H9 (cell line): ENCODE results near the gene ERC1. TPM values are rescaled to one million over a fixed set of nuclear protein-coding genes. Genes with fewer than 3 reads are reported as not detected.

Source experiments
- DNase-seq: peaks from one replicate; pipeline ENCODE4 v3.0.0-alpha.2; 2017
- H2AFZ ChIP-seq: one replicate; pipeline ENCODE4 v1.6.1; 2013; ENCODE audit warnings: mild to moderate bottlenecking, low read length, control low read depth, moderate library complexity
- H2AK5ac ChIP-seq: 2 replicates; pipeline ENCODE4 v1.6.1; 2013; ENCODE audit warnings: low read length, control low read depth, mixed read lengths; ENCODE audit not compliant: insufficient read length
- H2BK120ac ChIP-seq: one replicate; pipeline ENCODE4 v1.6.1; 2013; ENCODE audit warnings: low read depth, mild to moderate bottlenecking, low read length, control low read depth, inconsistent platforms; ENCODE audit not compliant: poor library complexity, severe bottlenecking
- H2BK12ac ChIP-seq: 2 replicates; pipeline ENCODE4 v1.6.1; 2013; ENCODE audit warnings: low read length, control low read depth, mixed read lengths, low read depth; ENCODE audit not compliant: insufficient read length
- H2BK15ac ChIP-seq: 2 replicates; pipeline ENCODE4 v1.6.1; 2013; ENCODE audit warnings: low read depth, low read length, control low read depth
- H2BK20ac ChIP-seq: one replicate; pipeline ENCODE4 v1.6.1; 2013; ENCODE audit warnings: low read depth, mild to moderate bottlenecking, low read length, control low read depth, inconsistent platforms; ENCODE audit not compliant: poor library complexity, severe bottlenecking
- H2BK5ac ChIP-seq: 2 replicates; pipeline ENCODE4 v1.6.1; 2013; ENCODE audit warnings: low read length, control low read depth, mixed read lengths; ENCODE audit not compliant: insufficient read length
- H3K14ac ChIP-seq: 2 replicates; pipeline ENCODE4 v1.6.1; 2013; ENCODE audit warnings: low read length, control low read depth; ENCODE audit not compliant: insufficient read depth
- H3K18ac ChIP-seq: 2 replicates; pipeline ENCODE4 v1.6.1; 2013; ENCODE audit warnings: low read depth, mild to moderate bottlenecking, mixed read lengths, low read length, control low read depth; ENCODE audit not compliant: insufficient read length
- H3K23ac ChIP-seq: 2 replicates; pipeline ENCODE4 v1.6.1; 2013; ENCODE audit warnings: low read length, control low read depth, mixed read lengths, low read depth; ENCODE audit not compliant: insufficient read length
- H3K23me2 ChIP-seq: 2 replicates; pipeline ENCODE4 v1.6.1; 2013; ENCODE audit warnings: low read depth, mild to moderate bottlenecking, mixed read lengths, low read length, control low read depth; ENCODE audit not compliant: insufficient read length, poor library complexity, severe bottlenecking
- H3K27ac ChIP-seq: 2 replicates; pipeline ENCODE4 v1.5.1; 2013; ENCODE audit warnings: low read length, control low read depth, mixed read lengths, low read depth; ENCODE audit not compliant: insufficient read length
- H3K27me3 ChIP-seq: 2 replicates; pipeline ENCODE4 v1.6.1; 2013; ENCODE audit warnings: low read length, control low read depth, inconsistent platforms; ENCODE audit not compliant: insufficient read depth
- H3K4ac ChIP-seq: 2 replicates; pipeline ENCODE4 v1.6.1; 2013; ENCODE audit warnings: low read depth, mild to moderate bottlenecking, control low read depth, inconsistent platforms, low read length, moderate library complexity
- H3K4me1 ChIP-seq: 2 replicates; pipeline ENCODE4 v1.6.1; 2013; ENCODE audit warnings: low read length, control low read depth, inconsistent platforms; ENCODE audit not compliant: insufficient read depth
- H3K4me2 ChIP-seq: 2 replicates; pipeline ENCODE4 v1.6.1; 2013; ENCODE audit warnings: low read length, control low read depth, mixed read lengths; ENCODE audit not compliant: insufficient read length, insufficient read depth
- H3K56ac ChIP-seq: 2 replicates; pipeline ENCODE4 v1.6.1; 2013; ENCODE audit warnings: low read depth, mild to moderate bottlenecking, mixed read lengths, low read length, control low read depth; ENCODE audit not compliant: insufficient read length
- H3K79me1 ChIP-seq: 2 replicates; pipeline ENCODE4 v1.6.1; 2013; ENCODE audit warnings: low read depth, mild to moderate bottlenecking, moderate library complexity, low read length, control low read depth, inconsistent platforms; ENCODE audit not compliant: insufficient read depth, poor library complexity, severe bottlenecking
- H3K79me2 ChIP-seq: 2 replicates; pipeline ENCODE4 v1.6.1; 2013; ENCODE audit warnings: low read length, control low read depth, inconsistent platforms; ENCODE audit not compliant: insufficient read depth
- H3K9ac ChIP-seq: 2 replicates; pipeline ENCODE4 v1.6.1; 2013; ENCODE audit warnings: low read length, control low read depth, mixed read lengths; ENCODE audit not compliant: insufficient read length; ENCODE audit errors: extremely low read depth
- H3K9me3 ChIP-seq: one replicate; pipeline ENCODE4 v1.6.1; 2013; ENCODE audit warnings: low read depth, low read length, inconsistent platforms; ENCODE audit not compliant: control insufficient read depth
- H3T11ph ChIP-seq: one replicate; pipeline ENCODE4 v1.6.1; 2013; ENCODE audit warnings: mild to moderate bottlenecking, low read length, control low read depth, inconsistent platforms
- H4K20me1 ChIP-seq: one replicate; pipeline ENCODE4 v1.6.1; 2013; ENCODE audit not compliant: control insufficient read depth, insufficient read length, insufficient read depth
- H4K5ac ChIP-seq: 2 replicates; pipeline ENCODE4 v1.6.1; 2013; ENCODE audit warnings: low read depth, mild to moderate bottlenecking, mixed read lengths, low read length, control low read depth; ENCODE audit not compliant: insufficient read length
- H4K8ac ChIP-seq: replicated peaks from 2 replicates; pipeline ENCODE4 v1.6.1; 2013; ENCODE audit warnings: low read length, control low read depth, mixed read lengths, low read depth; ENCODE audit not compliant: insufficient read length
- H4K91ac ChIP-seq: 2 replicates; pipeline ENCODE4 v1.6.1; 2013; ENCODE audit warnings: low read depth, mild to moderate bottlenecking, moderate library complexity, mixed read lengths, low read length, control low read depth; ENCODE audit not compliant: insufficient read length
- H3K27ac Mint-ChIP-seq, 3 experiments: 2 replicates in 2 of 3; 3 replicates in 1 of 3; pipeline ENCODE4 v1.8.0; 2020 to 2021; ENCODE audit warnings: mixed read lengths in 3 of 3, mild to moderate bottlenecking in 1 of 3, moderate library complexity in 1 of 3
- H3K27me3 Mint-ChIP-seq: 2 replicates; pipeline ENCODE4 v1.8.0; 2021; ENCODE audit warnings: low read depth, mild to moderate bottlenecking, moderate library complexity, mixed read lengths
- H3K36me3 Mint-ChIP-seq, 3 experiments: 2 replicates in 2 of 3; 3 replicates in 1 of 3; pipeline ENCODE4 v1.8.0; 2020 to 2021; ENCODE audit warnings: low read depth in 3 of 3, mixed read lengths in 3 of 3; ENCODE audit not compliant: insufficient read depth in 1 of 3
- H3K4me1 Mint-ChIP-seq, 2 experiments: 2 replicates each; pipeline ENCODE4 v1.8.0; 2020; ENCODE audit warnings: mixed read lengths in 2 of 2
- H3K4me3 Mint-ChIP-seq, 2 experiments: 2 replicates in 1 of 2; 3 replicates in 1 of 2; pipeline ENCODE4 v1.8.0; 2020 to 2021; ENCODE audit warnings: mild to moderate bottlenecking in 2 of 2, mixed read lengths in 2 of 2, moderate library complexity in 1 of 2
- H3K9me3 Mint-ChIP-seq, 2 experiments: 2 replicates in 1 of 2; 3 replicates in 1 of 2; pipeline ENCODE4 v1.8.0; 2020; ENCODE audit warnings: mild to moderate bottlenecking in 2 of 2, mixed read lengths in 2 of 2, moderate library complexity in 1 of 2
- WGBS: extraction: QIAGEN DNeasy Blood & Tissue Kit; methylation state at CpG from one replicate; pipeline ENCODE4 v1.1.7; 2013; ENCODE audit warnings: missing lambda C conversion rate, low lambda C conversion rate, mixed read lengths; ENCODE audit not compliant: insufficient read length; ENCODE audit errors: extremely low coverage; 5-methylcytosine and 5-hydroxymethylcytosine counted together
- total RNA-seq: library from RNA; stranded (reverse); gene quantifications from 2 replicates; pipeline ENCODE4 v1.2.1, GENCODE V29; 2021
- TF ChIP-seq, protein P1 (sequence below): fragments of 200-600 bp; sonication (generic); conservative IDR thresholded peaks from 3 replicates; pipeline ENCODE4 v1.8.0; 2021; ENCODE audit warnings: antibody characterized with exemption, mild to moderate bottlenecking

Gene ERC1
- total RNA-seq, 1 experiment from 2014 or later, result 51.2 TPM

DNA sequence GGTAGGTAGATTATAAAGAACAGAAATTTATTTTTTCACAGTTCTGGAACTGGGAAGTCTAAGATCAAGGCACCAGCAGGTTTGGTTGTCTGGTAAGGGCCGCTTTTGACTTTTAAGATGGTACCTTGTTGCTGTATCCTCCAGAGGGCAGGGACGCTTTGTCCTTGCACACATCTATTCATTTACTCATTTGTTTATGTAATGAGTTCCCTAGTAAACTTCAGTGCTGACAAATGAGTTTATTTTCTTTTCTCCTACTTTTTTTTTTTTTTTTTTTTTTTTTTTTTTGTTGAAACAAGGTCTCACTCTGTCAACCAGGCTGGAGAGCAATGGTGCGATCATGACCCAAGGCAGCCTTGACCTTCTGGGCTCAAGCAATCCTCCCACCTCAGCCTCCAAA, 407.6 kb downstream of the ERC1 start:
- Histone ChIP-seq H2AK5ac (no peak overlapping the region), H3K27ac (no peak overlapping the region), H3K56ac (no peak overlapping the region), H3K4ac (no peak overlapping the region), H2BK5ac (no peak overlapping the region), H3K4me1 (no peaks in the 10 kb centered on the region), H2BK120ac (no peak overlapping the region), H3K23ac (no peak overlapping the region), H4K91ac (no peak overlapping the region), H3T11ph (no peak overlapping the region), H3K18ac (no peak overlapping the region), H3K23me2 (no peaks in the 10 kb centered on the region), H2BK12ac (no peak overlapping the region), H4K8ac (no peak overlapping the region), H4K5ac (no peak overlapping the region), H3K79me2 (no peaks in the 10 kb centered on the region), H3K79me1 (no peaks in the 10 kb centered on the region), H2BK15ac (no peak overlapping the region), H3K4me2 (no peak overlapping the region), H2BK20ac (no peak overlapping the region), H3K9me3 (no peaks in the 10 kb centered on the region), H3K14ac (no peak overlapping the region), H2AFZ (no peak overlapping the region), H3K9ac (no peak overlapping the region), H4K20me1 (no peaks in the 10 kb centered on the region), H3K27me3 (no peaks in the 10 kb centered on the region)
- WGBS, result no CpG with 5 or more reads among the region's 3 CpGs
- Mint-ChIP-seq H3K27me3 (no peaks in the 10 kb centered on the region; the same call in 1 of the 2 replicates), H3K9me3 (peaks cover 24 to 28% of the 10 kb centered on the region in 2 experiments), H3K4me3 (no peak overlapping the region), H3K36me3 (peaks cover 18 to 26% (median 21%) of the 10 kb centered on the region in 3 experiments), H3K27ac (no peak overlapping the region), H3K4me1 (no peaks in the 10 kb centered on the region)
- TF ChIP-seq, protein P1, sequence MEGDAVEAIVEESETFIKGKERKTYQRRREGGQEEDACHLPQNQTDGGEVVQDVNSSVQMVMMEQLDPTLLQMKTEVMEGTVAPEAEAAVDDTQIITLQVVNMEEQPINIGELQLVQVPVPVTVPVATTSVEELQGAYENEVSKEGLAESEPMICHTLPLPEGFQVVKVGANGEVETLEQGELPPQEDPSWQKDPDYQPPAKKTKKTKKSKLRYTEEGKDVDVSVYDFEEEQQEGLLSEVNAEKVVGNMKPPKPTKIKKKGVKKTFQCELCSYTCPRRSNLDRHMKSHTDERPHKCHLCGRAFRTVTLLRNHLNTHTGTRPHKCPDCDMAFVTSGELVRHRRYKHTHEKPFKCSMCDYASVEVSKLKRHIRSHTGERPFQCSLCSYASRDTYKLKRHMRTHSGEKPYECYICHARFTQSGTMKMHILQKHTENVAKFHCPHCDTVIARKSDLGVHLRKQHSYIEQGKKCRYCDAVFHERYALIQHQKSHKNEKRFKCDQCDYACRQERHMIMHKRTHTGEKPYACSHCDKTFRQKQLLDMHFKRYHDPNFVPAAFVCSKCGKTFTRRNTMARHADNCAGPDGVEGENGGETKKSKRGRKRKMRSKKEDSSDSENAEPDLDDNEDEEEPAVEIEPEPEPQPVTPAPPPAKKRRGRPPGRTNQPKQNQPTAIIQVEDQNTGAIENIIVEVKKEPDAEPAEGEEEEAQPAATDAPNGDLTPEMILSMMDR, result no peak
- DNase-seq, result no peak
